Stimulated activated CD8-positive, alpha-beta memory T cell treated with anti-CD3 and anti-CD28 coated beads, Interleukin-4, amount 100 ng/mL, for 24 hours (primary cell): Measurements from ENCODE around the gene GPR35.

ENCODE experiments used
- DNase-seq: peaks from one replicate; pipeline ENCODE4 v3.0.0-alpha.2; 2020; ENCODE audit warnings: low read depth

Gene GPR35

DNA sequence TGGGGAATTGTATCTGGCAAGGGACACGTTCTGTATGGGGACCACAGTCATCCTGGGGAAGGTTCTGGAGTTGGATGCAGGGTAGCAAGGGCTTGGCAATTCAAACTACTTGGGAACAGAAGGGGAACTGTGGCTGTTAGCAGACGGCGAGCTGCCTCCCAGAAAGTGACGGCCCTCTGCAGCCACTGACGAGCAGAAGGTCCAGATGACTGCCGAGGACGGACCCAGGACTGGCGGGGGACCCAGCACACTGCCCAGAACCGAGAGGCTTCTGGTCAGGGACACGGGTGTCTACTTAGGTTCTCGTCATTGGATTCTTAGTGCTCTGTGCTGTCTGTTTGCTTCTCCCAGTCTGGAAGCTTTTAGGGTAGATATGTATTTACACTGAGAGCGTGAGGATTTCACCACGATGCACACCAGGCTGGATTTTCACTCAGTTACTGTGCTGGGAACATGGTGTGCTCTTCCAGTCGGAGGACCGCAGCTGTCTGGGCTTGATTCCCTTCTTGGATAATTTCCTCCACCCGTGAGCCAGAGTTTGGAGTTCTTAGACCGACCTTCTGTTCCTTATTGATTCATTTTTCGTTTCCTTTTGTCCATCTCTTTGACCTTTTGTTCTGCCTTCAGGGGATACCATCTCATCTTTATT is 13.4 kb downstream of the GPR35 start:
- DNase-seq: no peak

DNA sequence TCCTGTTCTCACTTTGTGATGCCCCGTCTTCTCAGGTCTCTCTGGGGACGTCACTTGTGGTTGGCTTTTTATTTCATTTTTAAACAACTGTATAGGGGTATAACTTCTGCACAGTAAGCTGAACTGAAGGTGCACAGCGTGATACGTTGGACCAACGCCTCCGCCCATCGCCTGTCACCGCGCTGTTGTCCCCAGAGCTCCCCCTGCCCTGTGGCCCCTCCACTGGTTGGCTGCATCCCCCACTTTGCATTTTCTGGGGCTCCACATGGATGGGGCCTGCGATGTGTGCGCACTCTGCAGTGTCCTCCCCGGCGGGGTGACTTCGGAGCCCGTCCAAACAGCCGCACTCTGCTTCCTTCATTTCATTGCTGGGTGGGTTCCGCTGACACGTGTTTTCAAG is 14.3 kb downstream of the GPR35 start:
- DNase-seq: no peak

DNA sequence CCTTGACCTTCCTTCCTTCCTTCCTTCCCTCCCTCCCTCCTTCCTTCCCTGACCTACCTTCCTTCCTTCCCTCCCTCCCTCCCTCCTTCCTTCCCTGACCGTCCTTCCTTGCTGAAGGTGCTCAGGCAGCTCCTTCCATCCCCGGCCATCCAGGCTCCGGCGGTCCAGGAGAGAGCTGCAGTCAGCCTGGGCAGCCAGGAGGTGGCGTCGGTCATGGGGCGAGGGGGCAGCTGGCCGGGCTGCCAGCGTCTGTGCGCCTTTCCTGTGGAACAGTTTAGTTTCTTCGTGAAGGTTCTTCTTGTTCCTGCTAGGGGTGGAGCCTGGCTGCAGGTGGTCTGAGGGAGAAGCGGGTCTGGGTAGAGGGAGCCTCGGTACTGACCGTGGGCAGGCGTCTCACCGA is 15.7 kb downstream of the GPR35 start:
- DNase-seq: no peak

DNA sequence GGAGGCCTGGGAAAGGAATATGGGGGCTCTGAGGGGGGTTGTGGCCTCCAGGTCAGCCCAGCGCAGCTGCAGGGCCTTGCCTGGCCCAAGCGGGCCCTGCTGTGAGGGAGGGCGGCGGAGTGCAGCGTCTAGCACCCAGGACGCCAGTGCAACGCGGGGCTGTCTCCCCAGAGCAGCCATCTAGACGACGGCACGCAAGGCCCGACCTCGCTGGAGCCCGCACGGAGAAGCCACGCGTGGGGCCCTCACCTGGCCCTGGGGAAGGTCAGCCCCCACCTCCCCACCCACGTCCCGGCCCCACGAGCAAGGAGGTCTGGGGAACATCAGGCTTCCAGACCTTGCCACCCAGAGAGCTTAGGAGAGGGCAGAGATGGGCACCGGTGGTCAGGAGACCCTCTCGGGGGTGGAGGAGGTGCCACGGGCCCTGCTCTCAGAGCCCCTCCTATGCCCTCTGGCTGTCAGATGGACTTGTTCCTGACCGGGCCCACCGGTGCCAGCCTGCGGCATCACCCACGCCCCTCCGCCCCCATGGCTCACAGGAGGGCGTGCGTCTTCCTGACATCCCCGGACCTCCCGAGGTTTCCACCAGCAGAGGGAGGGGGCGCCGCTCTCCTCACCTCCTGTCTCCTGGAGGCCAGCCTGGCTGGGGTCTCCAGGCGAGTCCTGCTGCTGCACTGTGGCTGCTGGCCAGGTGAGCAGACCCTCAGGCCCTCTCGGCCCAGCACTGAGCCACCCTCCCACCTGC is 17.0 kb downstream of the GPR35 start:
- no peak for DNase-seq

- DNase-seq: no peak
These were observed 17.5 kb downstream of the GPR35 start for GRCh38 chr2:240642806-240643092.

GRCh38 chr2:240643093-240643810 is 18.0 kb downstream of the GPR35 start:
- DNase-seq: no peak

- DNase-seq: no peak
These were observed 18.5 kb downstream of the GPR35 start for GRCh38 chr2:240643811-240644150.

DNA sequence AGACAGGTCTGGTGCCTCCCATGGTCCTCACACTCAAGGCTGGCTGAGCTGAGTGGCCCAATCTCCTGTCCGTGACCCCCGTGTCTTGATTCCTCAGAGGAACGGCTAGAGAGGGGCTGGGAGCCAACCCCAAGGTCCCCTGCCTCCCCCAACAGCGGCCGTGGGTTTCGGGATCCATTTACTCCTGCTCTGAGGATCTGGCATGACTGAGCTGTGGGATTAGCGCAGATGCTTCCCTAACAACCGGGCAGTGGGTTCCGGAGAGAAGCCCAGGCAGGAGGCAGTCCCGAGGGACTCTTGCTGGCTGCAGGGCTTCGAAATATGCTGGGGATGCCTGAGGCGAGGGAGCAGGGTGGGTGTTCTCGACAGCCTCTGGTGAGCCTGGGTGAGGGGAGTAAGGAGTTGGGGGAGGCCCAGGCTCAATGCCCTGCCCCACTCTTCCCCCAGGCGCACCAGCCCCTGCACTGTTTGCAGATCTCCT is 18.9 kb downstream of the GPR35 start:
- DNase-seq: no peak

GRCh38 chr2:240644859-240645301 is 19.6 kb downstream of the GPR35 start:
- DNase-seq: no peak

DNA sequence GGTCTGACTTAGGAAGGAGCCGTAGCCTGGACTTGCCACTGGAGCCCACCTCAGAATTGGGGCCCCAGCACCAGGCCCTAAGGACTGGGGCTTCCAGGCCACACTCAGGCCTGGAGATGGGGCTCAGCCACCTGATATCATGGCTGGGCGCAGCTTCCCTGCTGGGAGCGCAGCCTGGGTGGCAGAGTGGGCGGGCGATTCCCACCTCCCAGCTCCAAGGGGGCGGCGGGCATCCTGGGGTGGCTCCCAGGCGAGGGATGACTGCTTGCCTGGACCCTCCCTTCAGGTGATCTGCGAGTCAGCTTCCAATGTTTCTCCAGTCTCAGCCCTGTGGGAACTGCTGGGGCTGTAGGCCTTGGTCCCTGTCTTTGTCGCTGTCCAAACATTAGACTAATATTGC is 20.1 kb downstream of the GPR35 start:
- DNase-seq: no peak

DNA sequence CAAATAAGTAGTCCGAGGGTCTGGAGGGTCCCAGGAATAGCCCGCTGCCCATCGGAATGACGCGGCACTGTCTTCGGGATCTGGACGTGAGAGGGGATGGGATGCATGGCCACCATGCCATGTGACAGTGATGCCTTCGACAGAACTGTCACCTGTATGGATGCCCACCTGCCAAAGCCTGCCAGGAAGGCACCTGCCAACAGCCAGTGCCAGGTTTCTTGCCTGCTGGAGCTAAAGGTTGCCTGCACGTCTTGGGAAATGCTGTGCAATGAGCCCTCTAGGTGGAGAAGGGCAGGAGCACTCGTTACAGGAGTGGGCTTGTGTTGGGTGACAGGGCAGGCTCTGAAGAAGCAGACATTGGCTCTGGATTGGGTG is 20.5 kb downstream of the GPR35 start:
- no peak for DNase-seq

GRCh38 chr2:240646176-240646899 is 21.1 kb downstream of the GPR35 start:
- no peak for DNase-seq

GRCh38 chr2:240646900-240647502 is 21.7 kb downstream of the GPR35 start:
- no peak for DNase-seq

- DNase-seq: no peak
These were observed 22.3 kb downstream of the GPR35 start for GRCh38 chr2:240647503-240648154.

DNA sequence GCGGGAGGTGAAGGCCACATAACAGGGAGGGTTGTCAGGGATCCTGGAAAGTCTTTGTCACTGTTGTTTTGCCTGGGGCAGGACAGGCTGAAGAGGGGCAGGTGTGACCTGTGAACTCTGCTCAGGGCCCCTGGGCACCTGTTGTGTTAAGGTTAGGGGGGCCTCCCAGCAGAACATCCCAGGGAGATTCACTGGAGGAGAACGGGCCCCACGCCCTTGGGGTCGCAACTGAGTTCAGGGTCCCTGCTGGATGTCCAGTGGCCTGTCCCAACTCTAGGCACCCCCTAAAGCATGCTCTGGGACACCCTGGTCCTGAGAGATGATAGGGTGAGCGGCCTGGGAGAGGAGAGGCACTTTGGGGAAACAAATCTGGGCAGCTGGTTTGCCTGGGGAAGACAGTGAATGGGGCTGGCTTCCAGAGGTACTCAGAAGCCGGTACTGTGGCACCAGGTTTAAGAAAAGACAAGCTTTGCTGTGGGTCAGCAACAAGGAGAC is 22.9 kb downstream of the GPR35 start:
- DNase-seq: no peak

- no peak for DNase-seq
These were observed 23.5 kb downstream of the GPR35 start for GRCh38 chr2:240648650-240649275.

- DNase-seq: no peak
These were observed 24.1 kb downstream of the GPR35 start for GRCh38 chr2:240649331-240649730.

DNA sequence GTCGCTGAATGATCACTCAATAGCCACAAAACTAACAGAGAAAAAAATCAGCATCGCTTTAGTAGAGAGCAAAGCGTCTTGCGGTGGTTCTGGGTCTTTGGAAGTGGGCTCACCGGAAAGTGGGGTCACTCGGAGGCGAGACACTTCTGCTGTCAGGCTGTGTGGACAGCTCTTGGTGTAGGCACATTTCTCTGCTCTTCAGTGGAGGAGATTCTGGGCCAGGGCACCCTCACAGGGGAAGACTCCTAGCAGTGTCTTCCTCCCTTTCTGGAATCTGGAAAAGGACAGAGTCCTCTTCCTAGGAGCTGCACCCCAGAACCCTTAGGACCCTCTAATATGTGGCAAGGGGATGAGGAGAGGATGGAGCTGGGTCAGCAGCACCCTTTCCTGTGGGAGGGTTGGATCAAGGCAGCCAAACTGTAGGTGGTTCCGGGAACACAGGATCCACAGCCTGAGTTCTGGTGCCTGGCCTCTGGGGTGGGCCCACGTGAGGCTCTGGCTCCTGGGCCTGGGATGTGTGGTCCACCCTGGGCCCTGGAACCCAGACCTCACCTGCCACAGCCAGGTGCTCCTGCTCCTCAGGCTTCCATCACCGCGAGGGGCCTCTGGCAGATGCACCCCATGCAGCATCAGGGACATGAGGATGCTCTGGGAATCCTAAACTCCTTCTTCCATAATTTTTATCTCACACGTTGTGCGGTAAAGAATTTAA is 25.1 kb downstream of the GPR35 start:
- no peak for DNase-seq

DNA sequence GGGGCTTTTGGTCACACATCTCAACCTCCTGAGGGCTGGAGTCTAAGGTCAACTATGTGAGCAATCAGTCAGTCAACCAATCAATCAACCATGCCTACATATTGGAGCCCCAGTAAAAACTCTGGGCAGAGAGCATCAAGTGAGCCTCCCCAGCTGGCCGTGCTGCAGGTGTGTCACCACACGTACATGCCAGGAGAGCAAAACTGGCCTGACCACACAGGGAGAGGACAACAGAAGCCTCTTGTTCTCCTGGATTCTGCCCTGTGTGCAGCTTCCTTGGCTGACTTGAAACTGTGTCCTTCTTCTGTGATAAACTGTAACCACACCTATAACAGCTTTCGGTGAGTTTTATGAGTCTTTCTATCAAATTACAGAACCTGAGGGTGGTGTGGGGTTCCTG is 25.9 kb downstream of the GPR35 start:
- no peak for DNase-seq
